ENCODE data around the gene PIKFYVE. TPM values are rescaled to one million over a fixed set of nuclear protein-coding genes. Genes with fewer than 3 reads are reported as not detected.

PIKFYVE gene
- total and polyA plus RNA-seq, 10 of the 15 experiments (the other 5 are each of a cell fraction or from before 2014, with no cell fraction given), result 5.2 to 41.7 (median 19.6) TPM

- DNase-seq (ENCODE audit: low read depth, low spot score), result no peak
- CTCF ChIA-PET, result no interaction called here
Measured at GRCh38 chr2:208334230-208334629, 68.2 kb downstream of the PIKFYVE start.

More at GRCh38 chr2:208334230-208334629, 68.2 kb downstream of the PIKFYVE start:
- RAD21 ChIA-PET (ENCODE audit: unreplicated experiment), result no interaction called here
- Histone ChIP-seq H3K27me3 (replicated peaks in 1 of 2; ENCODE audit: control insufficient read depth in 2 of 2, insufficient read depth in 2 of 2, low read length in 1 of 2) (no peaks in the 10 kb centered on the region), H4K20me1 (ENCODE audit: control insufficient read depth, insufficient read depth) (no peaks in the 10 kb centered on the region), H3K79me2 (ENCODE audit: control insufficient read depth, insufficient read depth, low read length) (no peaks in the 10 kb centered on the region), H3K4me2 (ENCODE audit: control insufficient read depth, insufficient read depth) (no peak overlapping the region), H3K4me3 (no peak overlapping the region), H3K4me1 (ENCODE audit: control insufficient read depth, insufficient read depth, low read length) (no peaks in the 10 kb centered on the region), H3K36me3 (ENCODE audit: control insufficient read depth in 2 of 2, insufficient read depth in 2 of 2, low read length in 1 of 2) (peaks cover 4 to 12% of the 10 kb centered on the region in 2 experiments), H3K27ac (ENCODE audit: control insufficient read depth, insufficient read depth) (no peak overlapping the region), H3K9me3 (replicated peaks; ENCODE audit: control insufficient read depth, insufficient read depth, low read length) (no peaks in the 10 kb centered on the region), H3K9ac (ENCODE audit: control insufficient read depth, insufficient read depth, low read length) (no peak overlapping the region), H2AFZ (ENCODE audit: control insufficient read depth, low read depth, low read length) (no peak overlapping the region)
- SMC1A ChIA-PET (ENCODE audit: uncharacterized antibody, unreplicated experiment), result interaction anchor here (1.7 to 2.2 kb wide), 2 partner anchors 13 to 63 kb away, joined by 4 to 6 read pairs; no protein-coding TSS in a partner anchor
- in situ Hi-C loops (cut with MboI) (no loop called here), intact Hi-C loops (cut with micrococcal nuclease; ENCODE audit: unreplicated experiment) (no loop called here)
- FAIRE-seq (no peak), ATAC-seq (peak; percentile 42)
- POLR2A ChIA-PET, result interaction anchor here (0.6 kb wide), 1 partner anchor 704 kb away, joined by 4 read pairs; no protein-coding TSS in a partner anchor
- TF ChIP-seq GABPA (IDR thresholded peaks at IDR 0.05; ENCODE audit: low read depth) (no peak), HDAC2 (IDR thresholded peaks at IDR 0.05) (no peak), E4F1 (IDR thresholded peaks at IDR 0.05; ENCODE audit: borderline replicate concordance, partially characterized antibody) (no peak), RBBP5 (conservative IDR thresholded peaks at IDR 0.05) (no peak), ZBTB33 (IDR thresholded peaks at IDR 0.05) (no peak), ELK1 (IDR thresholded peaks at IDR 0.05; ENCODE audit: low read depth, low read length) (no peak), SMC3 (IDR thresholded peaks at IDR 0.05; ENCODE audit: borderline replicate concordance, low read length) (no peak), FOS (IDR thresholded peaks at IDR 0.05; ENCODE audit: borderline replicate concordance, extremely low read depth, insufficient read length) (no peak), RELB (IDR thresholded peaks at IDR 0.05; ENCODE audit: low read depth) (no peak), KAT2A (conservative IDR thresholded peaks at IDR 0.05; ENCODE audit: control insufficient read depth, low read depth, low read length) (no peak), MYB (IDR thresholded peaks at IDR 0.05; ENCODE audit: borderline replicate concordance, low read depth, low read length) (no peak)
- BruUV-seq (replicated peaks), result no TSS peak

All from GM12878 (cell line).